ENCODE measurements around the gene CYTIP. TPM values are rescaled to one million over a fixed set of nuclear protein-coding genes. Genes with fewer than 3 reads are reported as not detected.
"Not testable (repeated sequence)": the region's sequence is repeated elsewhere in the genome, so short reads cannot be mapped to it uniquely, and the experiment has no call there.

CYTIP gene
- total RNA-seq, 1 donor from 2014 or later: 0.14 TPM

DNA sequence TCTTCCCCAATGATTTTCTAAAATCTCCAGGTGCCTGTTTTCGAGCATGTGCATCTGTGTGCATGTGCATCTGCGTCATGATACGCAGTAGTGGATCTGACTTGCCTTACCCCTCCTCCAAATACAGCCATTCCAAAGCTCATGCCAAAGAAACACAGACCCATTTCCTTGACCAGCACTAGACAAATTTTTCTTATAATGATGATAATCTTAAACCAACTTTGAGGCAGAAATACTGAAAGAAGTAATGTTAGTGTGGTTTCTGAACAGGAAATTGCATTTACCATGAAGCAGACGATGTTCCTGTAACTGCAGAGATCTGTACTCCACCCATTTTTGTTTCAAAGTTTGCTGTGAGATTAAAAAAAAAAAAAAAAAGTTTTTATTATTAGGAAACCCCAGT is 25.6 kb downstream of the CYTIP start:
- Mint-ChIP-seq H3K4me3 (ENCODE audit: low read depth) (no peak overlapping the region), H3K27me3 (peaks cover 23% of the 10 kb centered on the region), H3K36me3 (ENCODE audit: insufficient read depth) (no peaks in the 10 kb centered on the region), H3K9me3 (ENCODE audit: low read depth) (no peaks in the 10 kb centered on the region), H3K4me1 (ENCODE audit: low read depth) (peaks cover 8% of the 10 kb centered on the region), H3K27ac (no peak overlapping the region)
- DNase-seq (ENCODE audit: low spot score, unreplicated experiment): no peak
- TF ChIP-seq, protein P1, sequence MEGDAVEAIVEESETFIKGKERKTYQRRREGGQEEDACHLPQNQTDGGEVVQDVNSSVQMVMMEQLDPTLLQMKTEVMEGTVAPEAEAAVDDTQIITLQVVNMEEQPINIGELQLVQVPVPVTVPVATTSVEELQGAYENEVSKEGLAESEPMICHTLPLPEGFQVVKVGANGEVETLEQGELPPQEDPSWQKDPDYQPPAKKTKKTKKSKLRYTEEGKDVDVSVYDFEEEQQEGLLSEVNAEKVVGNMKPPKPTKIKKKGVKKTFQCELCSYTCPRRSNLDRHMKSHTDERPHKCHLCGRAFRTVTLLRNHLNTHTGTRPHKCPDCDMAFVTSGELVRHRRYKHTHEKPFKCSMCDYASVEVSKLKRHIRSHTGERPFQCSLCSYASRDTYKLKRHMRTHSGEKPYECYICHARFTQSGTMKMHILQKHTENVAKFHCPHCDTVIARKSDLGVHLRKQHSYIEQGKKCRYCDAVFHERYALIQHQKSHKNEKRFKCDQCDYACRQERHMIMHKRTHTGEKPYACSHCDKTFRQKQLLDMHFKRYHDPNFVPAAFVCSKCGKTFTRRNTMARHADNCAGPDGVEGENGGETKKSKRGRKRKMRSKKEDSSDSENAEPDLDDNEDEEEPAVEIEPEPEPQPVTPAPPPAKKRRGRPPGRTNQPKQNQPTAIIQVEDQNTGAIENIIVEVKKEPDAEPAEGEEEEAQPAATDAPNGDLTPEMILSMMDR (IDR thresholded peaks at IDR 0.05; ENCODE audit: unreplicated experiment): no peak

DNA sequence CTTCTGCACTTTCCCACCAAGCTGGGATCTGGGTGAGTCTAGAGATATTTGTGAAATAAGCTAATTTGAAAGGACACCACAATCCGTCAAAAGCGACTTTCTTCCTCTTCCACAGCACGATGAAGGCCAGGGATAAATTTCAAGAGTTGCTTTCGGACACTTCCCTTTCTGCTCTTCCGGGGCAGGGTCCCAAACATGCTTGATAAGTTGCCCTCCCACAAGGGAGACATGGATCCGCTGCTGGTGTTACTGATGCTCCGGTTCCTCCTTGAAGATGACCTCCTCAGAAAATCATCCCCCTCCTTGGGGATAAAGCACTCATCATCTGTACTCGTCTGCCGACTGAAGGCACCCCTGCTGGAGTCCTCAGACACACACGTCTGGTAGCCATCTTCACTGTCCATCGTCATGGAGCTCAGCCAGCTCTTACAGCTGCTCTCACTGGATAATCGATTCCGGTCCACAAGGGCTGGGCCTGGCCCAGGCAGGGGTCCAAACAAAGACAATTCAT is 28.2 kb downstream of the CYTIP start:
- H3K4me3 Mint-ChIP-seq (ENCODE audit: low read depth): no peak overlapping the region
- DNase-seq (ENCODE audit: low spot score, unreplicated experiment): no peak
- H3K36me3 Mint-ChIP-seq (ENCODE audit: insufficient read depth): no peaks in the 10 kb centered on the region
- no peaks in the 10 kb centered on the region for H3K9me3 Mint-ChIP-seq (ENCODE audit: low read depth)
- H3K27me3 Mint-ChIP-seq: peaks cover 23% of the 10 kb centered on the region
- peaks cover 8% of the 10 kb centered on the region for H3K4me1 Mint-ChIP-seq (ENCODE audit: low read depth)
- TF ChIP-seq, protein P1 (IDR thresholded peaks at IDR 0.05; ENCODE audit: unreplicated experiment): no peak
- no peak overlapping the region for H3K27ac Mint-ChIP-seq

DNA sequence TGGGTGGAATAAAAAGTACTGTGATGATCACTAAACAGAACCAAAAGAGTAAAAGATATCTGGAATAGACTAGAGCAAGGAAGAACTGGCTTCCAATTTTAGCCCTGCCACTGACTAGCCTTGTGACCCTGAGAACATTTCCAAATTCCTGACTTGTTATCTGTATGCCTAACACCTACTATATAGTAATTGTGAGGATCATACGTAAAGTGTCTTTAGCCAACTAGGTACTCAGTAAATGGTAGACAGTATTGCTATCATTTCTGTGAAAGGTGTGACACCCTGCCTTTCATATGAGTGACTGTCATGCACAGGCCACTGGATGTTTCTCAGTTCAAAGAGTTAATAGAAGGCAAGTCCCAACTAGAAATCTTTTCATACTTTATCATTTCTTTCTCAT is 29.8 kb downstream of the CYTIP start:
- Mint-ChIP-seq H3K9me3 (ENCODE audit: low read depth) (no peaks in the 10 kb centered on the region), H3K27me3 (peaks cover 23% of the 10 kb centered on the region), H3K27ac (no peak overlapping the region), H3K36me3 (ENCODE audit: insufficient read depth) (no peaks in the 10 kb centered on the region), H3K4me1 (ENCODE audit: low read depth) (peaks cover 8% of the 10 kb centered on the region), H3K4me3 (ENCODE audit: low read depth) (no peak overlapping the region)
- TF ChIP-seq, protein P1 (IDR thresholded peaks at IDR 0.05; ENCODE audit: unreplicated experiment): no peak
- DNase-seq (ENCODE audit: low spot score, unreplicated experiment): no peak

DNA sequence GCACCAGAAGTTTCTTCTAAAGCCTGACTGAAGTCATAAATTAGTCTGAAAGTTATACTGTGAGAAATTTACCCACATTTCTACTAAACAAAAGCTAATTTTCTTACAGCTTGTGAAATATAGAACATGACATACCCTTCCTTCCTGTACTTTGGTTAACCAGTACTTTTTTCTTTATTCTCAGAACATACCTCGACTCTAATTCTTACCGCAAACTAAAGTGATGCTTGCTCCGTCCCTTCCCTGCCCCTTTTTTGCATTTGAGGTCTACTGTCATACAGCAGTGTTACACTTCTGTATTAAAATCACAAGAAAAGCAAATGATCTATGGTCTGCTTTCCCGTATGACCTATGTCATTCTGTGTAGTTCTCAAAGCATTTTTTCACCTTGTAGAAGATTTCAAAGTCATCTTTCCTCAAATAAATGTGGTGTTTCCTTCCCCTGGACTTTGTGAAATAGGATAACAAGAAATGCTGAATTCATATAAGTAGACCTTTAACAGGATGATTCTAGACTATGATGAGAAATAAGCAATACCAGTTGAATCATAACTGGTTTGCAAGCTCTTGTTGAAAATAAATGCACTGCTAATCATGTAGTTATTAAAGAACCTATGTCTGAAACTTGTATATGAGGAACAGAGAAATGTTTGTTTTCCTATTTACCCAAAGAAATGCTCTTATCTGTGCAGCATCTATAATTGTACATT is 30.4 kb downstream of the CYTIP start:
- Mint-ChIP-seq H3K4me1 (ENCODE audit: low read depth) (peaks cover 8% of the 10 kb centered on the region), H3K27me3 (peaks cover 23% of the 10 kb centered on the region), H3K9me3 (ENCODE audit: low read depth) (no peaks in the 10 kb centered on the region), H3K36me3 (ENCODE audit: insufficient read depth) (no peaks in the 10 kb centered on the region), H3K4me3 (ENCODE audit: low read depth) (no peak overlapping the region), H3K27ac (no peak overlapping the region)
- no peak for DNase-seq (ENCODE audit: low spot score, unreplicated experiment)
- TF ChIP-seq, protein P1 (IDR thresholded peaks at IDR 0.05; ENCODE audit: unreplicated experiment): no peak

DNA sequence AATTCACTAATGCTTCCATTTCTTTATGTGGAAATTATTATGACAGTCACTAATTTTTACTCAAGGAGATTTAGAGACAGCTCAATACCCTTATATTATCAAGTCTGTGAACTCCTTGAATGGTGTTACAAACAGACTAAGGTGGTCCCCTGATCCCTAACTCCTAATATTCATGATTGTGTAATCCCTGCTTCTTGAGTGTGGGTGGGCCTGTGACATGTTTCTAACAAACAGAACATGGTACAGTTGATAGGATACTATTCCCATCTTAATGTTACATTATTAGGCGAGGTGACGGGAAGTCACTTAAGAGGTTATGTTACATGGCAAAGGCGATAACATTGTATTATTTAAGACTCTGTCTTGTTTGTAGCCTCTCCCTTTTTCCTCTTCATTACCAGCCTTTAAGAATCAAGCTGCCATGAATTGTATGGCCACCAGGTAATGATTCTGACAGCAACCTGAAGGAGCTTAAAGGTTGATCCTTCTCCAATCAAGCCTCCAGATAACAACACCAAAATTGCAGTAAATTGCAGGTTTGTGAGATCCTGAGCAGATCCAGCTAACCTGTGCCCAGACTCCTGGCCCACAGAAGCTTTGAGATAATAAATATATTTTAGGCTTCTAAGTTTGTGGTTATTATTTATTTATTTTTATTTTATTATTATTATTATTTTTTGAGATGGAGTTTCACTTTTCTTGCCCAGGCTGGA is 32.1 kb downstream of the CYTIP start:
- Mint-ChIP-seq H3K27me3 (peaks cover 23% of the 10 kb centered on the region), H3K36me3 (ENCODE audit: insufficient read depth) (no peaks in the 10 kb centered on the region), H3K27ac (no peak overlapping the region), H3K9me3 (ENCODE audit: low read depth) (no peaks in the 10 kb centered on the region), H3K4me1 (ENCODE audit: low read depth) (no peaks in the 10 kb centered on the region), H3K4me3 (ENCODE audit: low read depth) (no peak overlapping the region)
- TF ChIP-seq, protein P1 (IDR thresholded peaks at IDR 0.05; ENCODE audit: unreplicated experiment): no peak
- no peak for DNase-seq (ENCODE audit: low spot score, unreplicated experiment)

DNA sequence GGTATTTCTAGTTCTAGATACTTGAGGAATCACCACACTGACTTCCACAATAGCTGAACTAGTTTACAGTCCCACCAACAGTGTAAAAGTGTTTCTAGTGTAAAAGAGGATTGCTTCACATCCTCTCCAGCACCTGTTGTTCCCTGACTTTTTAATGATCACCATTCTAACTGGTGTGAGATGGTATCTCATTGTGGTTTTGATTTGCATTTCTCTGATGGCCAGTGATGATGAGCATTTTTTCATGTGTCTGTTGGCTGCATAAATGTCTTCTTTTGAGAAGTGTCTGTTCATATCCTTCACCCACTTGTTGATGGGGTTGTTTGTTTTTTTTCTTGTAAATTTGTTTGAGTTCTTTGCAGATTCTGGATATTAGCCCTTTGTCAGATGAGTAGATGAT is 38.5 kb downstream of the CYTIP start:
- H3K27me3 Mint-ChIP-seq: peaks cover 12% of the 10 kb centered on the region
- not testable (repeated sequence) for H3K27ac Mint-ChIP-seq; H3K9me3 Mint-ChIP-seq (ENCODE audit: low read depth); DNase-seq (ENCODE audit: low spot score, unreplicated experiment); H3K4me3 Mint-ChIP-seq (ENCODE audit: low read depth); H3K36me3 Mint-ChIP-seq (ENCODE audit: insufficient read depth); H3K4me1 Mint-ChIP-seq (ENCODE audit: low read depth)
